Gastroesophageal sphincter (tissue), 4 donors: ENCODE data around the gene POLR3A. TPM values are rescaled to one million over a fixed set of nuclear protein-coding genes. Genes with fewer than 3 reads are reported as not detected.

Experiments
- ATAC-seq: fragments of 150-250 bp; one replicate; pipeline ENCODE4 v1.9.1; 2016; ENCODE audit warnings: mild to moderate bottlenecking, moderate library complexity
- H3K27ac ChIP-seq, 4 donors: fragments of 200-600 bp; sonication (generic) in 3 of 4; 1 replicate in 3 of 4; 2 replicates in 1 of 4; pipeline ENCODE4 v1.5.1; 2016 to 2019
- H3K27me3 ChIP-seq: fragments of 200-600 bp; sonication (generic); one replicate; pipeline ENCODE4 v1.5.1; 2019
- H3K36me3 ChIP-seq, 2 donors: fragments of 200-600 bp; sonication (generic); one replicate each; pipeline ENCODE4 v1.5.1; 2019; ENCODE audit warnings: control low read depth in 1 of 2
- H3K4me1 ChIP-seq, 3 donors: fragments of 200-600 bp; sonication (generic); 1 replicate in 2 of 3; 2 replicates in 1 of 3; pipeline ENCODE4 v1.5.1; 2016 to 2019; ENCODE audit warnings: control low read depth in 2 of 3
- H3K4me3 ChIP-seq, 2 donors: fragments of 200-600 bp; sonication (generic); one replicate each; pipeline ENCODE4 v1.5.1; 2019; ENCODE audit warnings: mild to moderate bottlenecking in 1 of 2, moderate library complexity in 1 of 2
- H3K9me3 ChIP-seq, 3 donors: fragments of 200-600 bp; sonication (generic); one replicate each; pipeline ENCODE4 v1.5.1; 2017 to 2019; ENCODE audit warnings: control low read depth in 2 of 3
- CTCF ChIP-seq, 4 experiments: fragments of 200-600 bp in 2 of 4; fragments of 450-650 bp in 2 of 4; sonication (generic) in 1 of 4; IDR thresholded peaks; one replicate each; pipeline ENCODE4 v1.5.1; 2017 to 2019; ENCODE audit warnings: antibody characterized with exemption in 4 of 4, mild to moderate bottlenecking in 2 of 4, moderate library complexity in 2 of 4
- EP300 ChIP-seq: sonication (generic); formaldehyde crosslinking; IDR thresholded peaks from one replicate; pipeline ENCODE4 v1.6.1; 2017; ENCODE audit warnings: antibody characterized with exemption, mild to moderate bottlenecking
- POLR2A ChIP-seq, 2 donors: fragments of 450-650 bp; IDR thresholded peaks; one replicate each; pipeline ENCODE4 v1.6.1; 2017; ENCODE audit warnings: antibody characterized with exemption in 2 of 2, mild to moderate bottlenecking in 2 of 2, moderate library complexity in 1 of 2
- POLR2AphosphoS5 ChIP-seq: sonication (generic); formaldehyde crosslinking; IDR thresholded peaks from one replicate; pipeline ENCODE4 v1.6.1; 2017; ENCODE audit warnings: antibody characterized with exemption
- WGBS, 2 donors: methylation state at CpG; one replicate each; pipeline ENCODE4 v1.1.5; 2018; ENCODE audit warnings: low coverage in 1 of 2; 5-methylcytosine and 5-hydroxymethylcytosine counted together
- total RNA-seq, 4 donors: library from RNA; depleted of rRNA; stranded (reverse); fragments of >200 nt; gene quantifications; one replicate each; pipeline ENCODE4 v1.1.0, GENCODE V29; 2016

The POLR3A gene
- total RNA-seq, 4 donors from 2014 or later = 10.0 to 13.5 (median 12.0) TPM

GRCh38 chr10:78059906-78060702 is 30.8 kb upstream of the POLR3A start:
- Histone ChIP-seq H3K36me3 (peaks cover 0 to under 1% of the 10 kb centered on the region in 2 donors), H3K4me3 (no peak overlapping the region), H3K27me3 (no peaks in the 10 kb centered on the region), H3K4me1 (no peaks in the 10 kb centered on the region), H3K27ac (no peak overlapping the region), H3K9me3 (no peaks in the 10 kb centered on the region)
- WGBS, 2 donors = 77 to 81% methylated on average over 4 to 11 of the region's 12 CpGs
- ATAC-seq = no peak
- no peak for TF ChIP-seq POLR2A (IDR thresholded peaks at IDR 0.05)
- no peak for TF ChIP-seq POLR2AphosphoS5
- TF ChIP-seq CTCF (IDR thresholded peaks at IDR 0.05) = no peak
- no peak for TF ChIP-seq EP300

- peaks cover 0 to 8% of the 10 kb centered on the region in 2 donors for H3K36me3 ChIP-seq
- 38% methylated on average over 3 of the region's 5 CpGs; no CpG with 5 or more reads in 1 of the 2 donors for WGBS, 2 donors
- no peak overlapping the region for H3K4me3 ChIP-seq
- H3K27ac ChIP-seq = no peak overlapping the region
- peaks cover 0 to 6% (median 0%) of the 10 kb centered on the region in 3 donors for H3K4me1 ChIP-seq
- ATAC-seq = no peak
- H3K27me3 ChIP-seq = no peaks in the 10 kb centered on the region
- TF ChIP-seq EP300 = no peak
- TF ChIP-seq POLR2AphosphoS5 = no peak
- TF ChIP-seq CTCF (IDR thresholded peaks at IDR 0.05) = no peak
- no peak for TF ChIP-seq POLR2A (IDR thresholded peaks at IDR 0.05)
- no peaks in the 10 kb centered on the region for H3K9me3 ChIP-seq
Measured at GRCh38 chr10:78058562-78058961, 29.2 kb upstream of the POLR3A start.

- H3K4me3 ChIP-seq = no peak overlapping the region
- peak overlapping the region in 2 of 4 donors; percentile 24 to 38 for H3K27ac ChIP-seq
- ATAC-seq = peak; percentile 28
- 37 to 38% methylated on average over 2 to 7 of the region's 7 CpGs for WGBS, 2 donors
- TF ChIP-seq POLR2AphosphoS5 = peak; percentile 56
- TF ChIP-seq CTCF (IDR thresholded peaks at IDR 0.05) = no peak
- no peaks in the 10 kb centered on the region for H3K27me3 ChIP-seq
- peaks cover 0 to 17% (median 6%) of the 10 kb centered on the region in 3 donors for H3K4me1 ChIP-seq
- peaks cover 0 to 29% of the 10 kb centered on the region in 2 donors for H3K36me3 ChIP-seq
- H3K9me3 ChIP-seq = no peaks in the 10 kb centered on the region
Measured at GRCh38 chr10:78053211-78053868, 24.0 kb upstream of the POLR3A start.

GRCh38 chr10:78049851-78050250 is 20.5 kb upstream of the POLR3A start:
- ATAC-seq = no peak
- H3K27ac ChIP-seq = no peak overlapping the region
- H3K36me3 ChIP-seq = peaks cover 0 to 26% of the 10 kb centered on the region in 2 donors
- H3K4me1 ChIP-seq = peaks cover 0 to 28% (median 6%) of the 10 kb centered on the region in 3 donors
- H3K9me3 ChIP-seq = no peaks in the 10 kb centered on the region
- H3K4me3 ChIP-seq = no peak overlapping the region
- no peak for TF ChIP-seq CTCF (IDR thresholded peaks at IDR 0.05)
- no peak for TF ChIP-seq POLR2A (IDR thresholded peaks at IDR 0.05)
- TF ChIP-seq EP300 = no peak
- no peak for TF ChIP-seq POLR2AphosphoS5
- WGBS, 2 donors = 60 to 75% methylated on average over 1 of the region's 1 CpG
- H3K27me3 ChIP-seq = no peaks in the 10 kb centered on the region
